Activated naive CD4-positive, alpha-beta T cell treated with anti-CD3 and anti-CD28 coated beads, Interleukin-2, amount 50 U/mL, for 16 hours (primary cell): ENCODE measurements around the gene CHKA.
A peak's percentile ranks its signal among the peaks of the same experiment; 100 is the strongest.

Source experiments
- DNase-seq: peaks from one replicate; pipeline ENCODE4 v3.0.0-alpha.2; 2020

CHKA gene

GRCh38 chr11:68030318-68031143 lies 90.7 kb downstream of the CHKA start, which contains the start of gene NDUFS8:
Gene NDUFS8 (plus strand): TSS chr11:68030681. CDS start chr11:68032152, 1,471 bp downstream.
- peak; percentile 99 for DNase-seq

GRCh38 chr11:68028802-68029545 lies 92.2 kb downstream of the CHKA start:
- no peak for DNase-seq

GRCh38 chr11:68027667-68028066 lies 93.5 kb downstream of the CHKA start:
- no peak for DNase-seq

- DNase-seq, result no peak
Observed at GRCh38 chr11:68026391-68027105, 94.6 kb downstream of the CHKA start.

- no peak for DNase-seq
Observed at GRCh38 chr11:68025047-68025446, 96.1 kb downstream of the CHKA start.

- no peak for DNase-seq
Observed at GRCh38 chr11:68024508-68024907, 96.7 kb downstream of the CHKA start.

- no peak for DNase-seq
Observed at GRCh38 chr11:68022531-68022930, 98.7 kb downstream of the CHKA start.

- DNase-seq, result no peak
Observed at GRCh38 chr11:68021167-68021787, 99.9 kb downstream of the CHKA start.

GRCh38 chr11:68020575-68020974 lies 100.6 kb downstream of the CHKA start:
- no peak for DNase-seq

GRCh38 chr11:68019486-68019885 lies 101.7 kb downstream of the CHKA start:
- DNase-seq, result no peak

- DNase-seq, result no peak
Observed at GRCh38 chr11:68018730-68019190, 102.4 kb downstream of the CHKA start.

GRCh38 chr11:68017980-68018729 lies 103.0 kb downstream of the CHKA start:
- no peak for DNase-seq

GRCh38 chr11:68016904-68017817 lies 104.0 kb downstream of the CHKA start:
- DNase-seq, result no peak

GRCh38 chr11:68016161-68016903 lies 104.9 kb downstream of the CHKA start:
- no peak for DNase-seq

GRCh38 chr11:68015467-68015866 lies 105.7 kb downstream of the CHKA start:
- no peak for DNase-seq

GRCh38 chr11:68014947-68015447 lies 106.2 kb downstream of the CHKA start:
- DNase-seq, result no peak

GRCh38 chr11:68014157-68014946 lies 106.8 kb downstream of the CHKA start:
- no peak for DNase-seq

GRCh38 chr11:68013611-68014156 lies 107.5 kb downstream of the CHKA start:
- no peak for DNase-seq
